ENCODE measurements around the gene CASP8.

CASP8 gene

DNA sequence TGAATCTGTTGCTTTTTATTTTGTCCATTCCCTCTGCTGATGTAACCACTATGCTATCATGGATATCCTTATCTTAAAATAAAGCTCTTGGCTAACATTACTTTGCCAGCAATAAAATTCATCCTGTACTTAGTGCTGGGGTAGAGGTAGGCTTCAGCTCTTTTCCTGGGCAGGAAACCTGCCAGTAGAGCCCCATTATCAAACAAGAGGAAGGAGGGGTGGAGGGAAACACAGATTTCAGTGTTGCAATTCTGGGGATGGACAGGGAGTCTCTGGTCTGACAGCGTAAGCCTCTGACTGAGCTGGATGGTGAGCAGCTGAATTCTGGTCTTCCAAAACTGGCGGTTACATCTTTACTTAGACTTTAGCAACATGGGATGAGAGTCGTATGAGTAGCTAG is 47.5 kb downstream of the CASP8 start:
- DNase-seq (ENCODE audit: extremely low spot score): no peak
- POLR2A ChIA-PET: no interaction called here
- no peak for TF ChIP-seq SP1 (IDR thresholded peaks at IDR 0.05)
- no peak for TF ChIP-seq CTBP1 (IDR thresholded peaks at IDR 0.05; ENCODE audit: borderline replicate concordance)
- no peak for TF ChIP-seq FOXA1 (IDR thresholded peaks at IDR 0.05)
- TF ChIP-seq FOXM1 (IDR thresholded peaks at IDR 0.05; ENCODE audit: borderline replicate concordance): no peak
- no peak for TF ChIP-seq ARNT (IDR thresholded peaks at IDR 0.05)
- no peak for TF ChIP-seq TARDBP (IDR thresholded peaks at IDR 0.05)
- TF ChIP-seq, protein P1, sequence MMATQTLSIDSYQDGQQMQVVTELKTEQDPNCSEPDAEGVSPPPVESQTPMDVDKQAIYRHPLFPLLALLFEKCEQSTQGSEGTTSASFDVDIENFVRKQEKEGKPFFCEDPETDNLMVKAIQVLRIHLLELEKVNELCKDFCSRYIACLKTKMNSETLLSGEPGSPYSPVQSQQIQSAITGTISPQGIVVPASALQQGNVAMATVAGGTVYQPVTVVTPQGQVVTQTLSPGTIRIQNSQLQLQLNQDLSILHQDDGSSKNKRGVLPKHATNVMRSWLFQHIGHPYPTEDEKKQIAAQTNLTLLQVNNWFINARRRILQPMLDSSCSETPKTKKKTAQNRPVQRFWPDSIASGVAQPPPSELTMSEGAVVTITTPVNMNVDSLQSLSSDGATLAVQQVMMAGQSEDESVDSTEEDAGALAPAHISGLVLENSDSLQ (IDR thresholded peaks at IDR 0.05): no peak
- no peak for TF ChIP-seq ELF4 (IDR thresholded peaks at IDR 0.05)
- TF ChIP-seq BHLHE40 (IDR thresholded peaks at IDR 0.05; ENCODE audit: borderline replicate concordance): no peak
- no peak for TF ChIP-seq HDGF (IDR thresholded peaks at IDR 0.05; ENCODE audit: borderline replicate concordance)
- TF ChIP-seq SUZ12 (IDR thresholded peaks at IDR 0.05): no peak
- TF ChIP-seq NFRKB (IDR thresholded peaks at IDR 0.05): no peak
- TF ChIP-seq LEF1 (IDR thresholded peaks at IDR 0.05; ENCODE audit: borderline replicate concordance): no peak
- no peak for TF ChIP-seq FOXK2 (IDR thresholded peaks at IDR 0.05)
- no peak for TF ChIP-seq L3MBTL2 (conservative IDR thresholded peaks at IDR 0.05)
- no peak for TF ChIP-seq ZNF384 (IDR thresholded peaks at IDR 0.05)
- CTCF ChIA-PET: no interaction called here

DNA sequence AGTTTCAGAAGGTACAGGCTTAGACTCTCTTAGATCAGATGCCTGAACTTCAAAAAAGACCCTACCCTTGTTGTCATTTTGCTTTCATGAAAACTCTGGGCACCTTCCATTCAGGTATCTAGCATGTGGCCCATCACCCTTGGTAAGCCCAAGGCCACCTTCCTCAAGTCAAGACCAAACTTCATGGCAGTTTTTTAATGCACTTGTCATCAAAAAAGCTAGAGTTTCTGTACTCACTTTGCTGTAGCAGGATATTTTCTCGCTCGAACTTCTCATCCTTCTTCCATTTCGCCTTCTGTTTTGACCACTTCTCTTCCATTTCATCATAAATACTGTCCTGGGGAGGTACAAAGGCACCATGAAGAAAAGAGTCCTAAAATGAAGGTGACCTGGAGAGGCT is 48.6 kb downstream of the CASP8 start:
- ChIA-PET POLR2A (no interaction called here), CTCF (no interaction called here)
- no peak for DNase-seq (ENCODE audit: extremely low spot score)
- TF ChIP-seq TARDBP (IDR thresholded peaks at IDR 0.05) (no peak), NFRKB (IDR thresholded peaks at IDR 0.05) (no peak), SUZ12 (IDR thresholded peaks at IDR 0.05) (no peak), FOXA1 (IDR thresholded peaks at IDR 0.05) (no peak), L3MBTL2 (conservative IDR thresholded peaks at IDR 0.05) (no peak), ZNF384 (IDR thresholded peaks at IDR 0.05) (no peak), SP1 (IDR thresholded peaks at IDR 0.05) (no peak), LEF1 (IDR thresholded peaks at IDR 0.05; ENCODE audit: borderline replicate concordance) (no peak)

DNA sequence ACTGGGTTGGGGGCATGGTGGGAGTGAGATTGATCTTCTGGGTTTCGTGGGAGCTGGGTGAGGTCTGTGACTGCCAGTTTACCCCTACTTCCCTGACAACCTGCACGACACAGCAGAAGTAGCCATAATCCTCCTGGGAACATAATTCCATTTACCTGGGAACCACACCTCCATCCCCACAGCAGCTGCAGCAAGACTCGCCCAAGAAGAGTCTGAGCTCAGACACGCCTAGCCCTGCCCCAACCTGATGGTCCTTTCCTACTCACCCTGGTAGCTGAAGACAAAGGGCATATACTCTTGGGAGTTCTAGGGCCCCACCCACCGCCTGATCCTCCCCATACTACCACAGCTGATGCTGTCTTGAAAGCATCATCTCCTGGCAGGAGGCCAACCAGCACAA is 53.0 kb downstream of the CASP8 start:
- ChIA-PET POLR2A (no interaction called here), CTCF (no interaction called here)
- no peak for TF ChIP-seq NFRKB (IDR thresholded peaks at IDR 0.05)
- DNase-seq (ENCODE audit: extremely low spot score): no peak

DNA sequence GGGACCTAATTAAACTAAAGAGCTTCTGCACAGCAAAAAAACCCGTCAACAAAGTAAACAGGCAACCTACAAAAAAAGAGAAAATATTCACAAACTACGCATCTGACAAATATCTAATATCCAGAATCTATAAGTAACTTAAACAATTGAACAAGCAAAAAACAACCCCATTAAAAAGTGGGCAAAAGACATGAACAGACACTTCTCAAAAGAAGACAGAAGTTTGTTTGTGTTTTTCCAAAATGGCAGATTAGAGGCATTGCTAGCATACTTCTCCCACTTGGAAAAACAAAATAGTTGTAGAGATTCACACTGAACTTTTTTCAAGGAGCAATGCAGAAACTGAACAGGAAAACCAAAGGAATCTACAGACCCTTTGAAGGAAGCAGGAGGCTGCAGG is 59.2 kb downstream of the CASP8 start:
- TF ChIP-seq SP1 (IDR thresholded peaks at IDR 0.05) (no peak), L3MBTL2 (conservative IDR thresholded peaks at IDR 0.05) (no peak), SUZ12 (IDR thresholded peaks at IDR 0.05) (no peak), HDGF (IDR thresholded peaks at IDR 0.05; ENCODE audit: borderline replicate concordance) (no peak)
- no peak for DNase-seq (ENCODE audit: extremely low spot score)
- ChIA-PET CTCF (no interaction called here), POLR2A (no interaction called here)

DNA sequence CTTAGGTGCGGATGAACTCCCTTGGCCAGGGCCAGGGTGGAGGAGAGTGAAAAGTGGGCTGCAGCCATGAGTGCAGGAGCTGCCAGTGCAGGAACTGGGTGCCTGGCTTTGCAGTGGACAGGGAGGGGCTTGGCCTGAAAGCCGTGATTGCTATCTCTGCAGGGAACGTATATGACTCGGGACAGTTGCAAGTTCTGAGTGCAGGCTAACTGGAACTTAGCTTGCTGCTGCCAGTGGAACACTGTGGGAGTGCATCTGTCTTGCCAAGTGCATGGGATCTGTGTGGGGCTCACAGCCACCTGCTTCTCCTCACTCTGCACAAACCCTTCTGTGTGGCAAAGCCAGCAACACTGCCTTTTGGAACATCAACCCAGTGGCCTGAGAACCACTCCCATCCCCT is 59.9 kb downstream of the CASP8 start:
- ChIA-PET POLR2A (no interaction called here), CTCF (no interaction called here)
- TF ChIP-seq ELF4 (IDR thresholded peaks at IDR 0.05) (no peak), BHLHE40 (IDR thresholded peaks at IDR 0.05; ENCODE audit: borderline replicate concordance) (no peak), FOXM1 (IDR thresholded peaks at IDR 0.05; ENCODE audit: borderline replicate concordance) (no peak), FOXA1 (IDR thresholded peaks at IDR 0.05) (no peak), LEF1 (IDR thresholded peaks at IDR 0.05; ENCODE audit: borderline replicate concordance) (no peak), L3MBTL2 (conservative IDR thresholded peaks at IDR 0.05) (no peak)
- DNase-seq (ENCODE audit: extremely low spot score): no peak

DNA sequence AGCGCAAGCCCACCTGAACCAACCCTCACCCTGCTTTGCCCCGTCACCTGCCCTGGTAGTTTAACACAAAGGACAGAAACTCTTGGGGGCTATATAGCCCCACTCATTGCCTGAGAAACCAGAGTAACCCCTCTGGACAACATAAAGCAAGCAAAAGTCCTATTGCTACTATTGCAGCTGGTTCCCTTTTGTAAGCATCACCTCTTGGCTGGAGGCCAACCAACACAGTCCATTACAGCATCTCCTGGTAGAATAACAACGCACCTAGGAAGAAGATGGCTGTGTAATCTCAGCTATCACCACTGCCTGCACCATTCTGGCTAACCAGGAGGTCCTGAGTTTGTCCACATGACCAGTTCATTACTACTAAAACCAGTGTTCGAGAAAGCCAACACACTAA is 60.4 kb downstream of the CASP8 start:
- CTCF ChIA-PET: no interaction called here
- DNase-seq (ENCODE audit: extremely low spot score): no peak
- TF ChIP-seq ELF4 (IDR thresholded peaks at IDR 0.05) (no peak), FOXK2 (IDR thresholded peaks at IDR 0.05) (no peak), ARNT (IDR thresholded peaks at IDR 0.05) (no peak), BHLHE40 (IDR thresholded peaks at IDR 0.05; ENCODE audit: borderline replicate concordance) (no peak), SP1 (IDR thresholded peaks at IDR 0.05) (no peak), HDGF (IDR thresholded peaks at IDR 0.05; ENCODE audit: borderline replicate concordance) (no peak), CTBP1 (IDR thresholded peaks at IDR 0.05; ENCODE audit: borderline replicate concordance) (no peak), FOXM1 (IDR thresholded peaks at IDR 0.05; ENCODE audit: borderline replicate concordance) (no peak), ZNF384 (IDR thresholded peaks at IDR 0.05) (no peak), NFRKB (IDR thresholded peaks at IDR 0.05) (no peak), LEF1 (IDR thresholded peaks at IDR 0.05; ENCODE audit: borderline replicate concordance) (no peak), FOXA1 (IDR thresholded peaks at IDR 0.05) (no peak), TARDBP (IDR thresholded peaks at IDR 0.05) (no peak), SUZ12 (IDR thresholded peaks at IDR 0.05) (no peak), L3MBTL2 (conservative IDR thresholded peaks at IDR 0.05) (no peak)
- TF ChIP-seq, protein P1 (IDR thresholded peaks at IDR 0.05): no peak
- POLR2A ChIA-PET: no interaction called here

DNA sequence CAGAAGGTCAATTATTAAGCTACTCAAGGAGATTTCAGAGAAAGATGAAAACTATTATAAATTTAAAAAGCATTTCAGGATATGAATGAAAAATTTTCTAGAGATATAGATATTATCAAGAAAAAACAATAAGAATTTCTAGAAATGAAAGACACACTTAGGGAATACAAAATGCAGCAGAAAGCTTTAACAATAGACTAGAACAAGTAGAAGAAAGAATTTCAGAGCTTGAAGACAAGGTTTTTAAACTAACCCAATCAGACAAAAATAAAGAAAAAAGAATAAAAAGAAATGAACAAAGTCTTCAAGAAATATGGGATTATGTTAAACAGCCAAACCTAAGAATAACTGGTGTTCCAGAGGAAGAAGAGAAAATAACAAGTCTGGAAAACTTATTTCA is 62.4 kb downstream of the CASP8 start:
- POLR2A ChIA-PET: no interaction called here
- CTCF ChIA-PET: no interaction called here
- DNase-seq (ENCODE audit: extremely low spot score): no peak
- TF ChIP-seq ZNF384 (IDR thresholded peaks at IDR 0.05) (no peak), BHLHE40 (IDR thresholded peaks at IDR 0.05; ENCODE audit: borderline replicate concordance) (no peak), FOXM1 (IDR thresholded peaks at IDR 0.05; ENCODE audit: borderline replicate concordance) (no peak), HDGF (IDR thresholded peaks at IDR 0.05; ENCODE audit: borderline replicate concordance) (no peak), FOXA1 (IDR thresholded peaks at IDR 0.05) (no peak), NFRKB (IDR thresholded peaks at IDR 0.05) (no peak), FOXK2 (IDR thresholded peaks at IDR 0.05) (no peak), TARDBP (IDR thresholded peaks at IDR 0.05) (no peak), ELF4 (IDR thresholded peaks at IDR 0.05) (no peak), L3MBTL2 (conservative IDR thresholded peaks at IDR 0.05) (no peak), SP1 (IDR thresholded peaks at IDR 0.05) (no peak)
- TF ChIP-seq, protein P1 (IDR thresholded peaks at IDR 0.05): no peak

All from HEK293T (cell line).